ENCODE results near the gene OSMR. TPM values are rescaled to one million over a fixed set of nuclear protein-coding genes. Genes with fewer than 3 reads are reported as not detected.

OSMR gene
- total RNA-seq, 2 experiments from 2014 or later: 0.05 TPM; not detected in 1

DNA sequence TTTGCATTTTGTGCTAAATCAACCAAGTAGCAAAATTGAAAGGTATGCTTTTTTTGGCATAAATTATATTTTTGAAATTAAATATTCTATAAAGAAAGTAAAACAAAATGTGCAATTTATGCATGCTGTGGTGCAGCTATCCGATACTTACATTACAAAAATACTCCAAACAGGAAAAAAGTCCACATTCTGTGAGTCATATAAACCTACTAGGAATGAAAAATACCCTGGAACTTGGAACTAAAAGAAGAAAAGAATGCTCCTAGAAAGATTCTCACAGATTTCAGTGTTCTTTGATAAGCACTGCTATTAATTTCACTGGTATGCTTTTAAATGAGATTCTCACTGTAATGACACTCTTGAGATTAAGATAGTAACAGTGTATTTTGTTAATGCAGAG is 92.6 kb downstream of the OSMR start:
- POLR2A ChIA-PET: no interaction called here
- no peaks in the 10 kb centered on the region for H3K4me1 Mint-ChIP-seq (ENCODE audit: low read depth)
- no peaks in the 10 kb centered on the region for H3K9me3 Mint-ChIP-seq (ENCODE audit: insufficient read depth)
- no peaks in the 10 kb centered on the region for H3K27me3 Mint-ChIP-seq (ENCODE audit: low read depth)
- CTCF ChIA-PET: interaction anchor here (2.3 kb wide), 1 partner anchor 16 kb away, joined by 6 read pairs; no protein-coding TSS in a partner anchor
- H3K27ac Mint-ChIP-seq: no peak overlapping the region
- ATAC-seq: no peak
- no peak for DNase-seq
- H3K36me3 Mint-ChIP-seq (ENCODE audit: low read depth): peaks cover 28% of the 10 kb centered on the region
- H3K4me3 Mint-ChIP-seq: no peak overlapping the region

DNA sequence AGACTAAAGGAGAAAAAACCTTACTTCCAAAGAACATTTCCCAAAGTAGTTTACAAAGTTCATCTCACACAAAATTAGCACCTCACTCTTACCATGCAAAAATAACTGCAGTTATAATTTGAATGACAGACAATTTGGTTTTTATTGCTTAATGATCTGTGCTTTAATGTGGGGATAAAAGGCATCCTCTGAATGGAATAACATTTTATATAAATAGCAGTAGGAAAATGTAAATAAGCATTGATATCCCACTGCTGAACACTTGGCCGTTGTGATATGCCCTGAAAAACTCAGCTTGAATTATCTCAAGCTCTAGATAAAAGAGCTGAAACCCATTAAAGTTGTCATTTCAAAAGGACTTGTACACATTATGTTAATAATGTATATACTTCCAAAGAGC is 93.2 kb downstream of the OSMR start:
- Mint-ChIP-seq H3K36me3 (ENCODE audit: low read depth) (peaks cover 28% of the 10 kb centered on the region), H3K27ac (no peak overlapping the region), H3K4me3 (no peak overlapping the region), H3K27me3 (ENCODE audit: low read depth) (no peaks in the 10 kb centered on the region), H3K9me3 (ENCODE audit: insufficient read depth) (no peaks in the 10 kb centered on the region), H3K4me1 (ENCODE audit: low read depth) (no peaks in the 10 kb centered on the region)
- no peak for ATAC-seq
- ChIA-PET POLR2A (no interaction called here), CTCF (interaction anchor here (2.3 kb wide), 1 partner anchor 17 kb away, joined by 6 read pairs; no protein-coding TSS in a partner anchor)
- DNase-seq: no peak

DNA sequence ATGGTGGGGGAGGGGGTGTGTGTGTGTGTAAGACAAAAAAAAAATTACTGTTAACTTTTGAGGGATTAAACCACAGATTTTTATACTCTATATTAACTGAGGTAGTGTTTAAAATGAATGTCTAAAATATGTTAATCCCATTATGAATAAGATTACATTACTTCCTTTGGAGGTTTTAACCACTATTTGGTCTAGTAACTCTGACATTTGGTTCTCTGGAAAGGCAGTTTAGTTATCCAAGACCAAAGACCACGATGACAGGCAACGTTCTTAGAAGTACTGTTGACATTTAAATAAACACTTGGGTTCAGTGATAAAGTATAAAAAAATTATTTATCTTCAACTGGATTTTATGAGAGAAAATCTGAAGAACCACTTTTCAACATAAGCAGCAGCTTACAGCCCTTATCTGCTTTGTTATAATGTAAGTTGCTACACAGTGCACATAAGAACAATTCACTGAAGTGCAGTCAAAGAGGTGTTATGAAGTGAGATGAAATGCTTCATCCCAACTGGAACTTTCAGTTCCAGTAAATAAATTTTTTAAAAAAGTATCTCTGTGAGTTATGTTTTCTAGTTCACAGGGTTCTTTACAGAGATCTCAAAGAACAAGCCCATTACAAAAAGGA is 94.5 kb downstream of the OSMR start:
- ChIA-PET CTCF (no interaction called here), POLR2A (no interaction called here)
- DNase-seq: no peak
- no peaks in the 10 kb centered on the region for H3K27me3 Mint-ChIP-seq (ENCODE audit: low read depth)
- no peak overlapping the region for H3K27ac Mint-ChIP-seq
- ATAC-seq: no peak
- H3K36me3 Mint-ChIP-seq (ENCODE audit: low read depth): peaks cover 36% of the 10 kb centered on the region
- no peaks in the 10 kb centered on the region for H3K4me1 Mint-ChIP-seq (ENCODE audit: low read depth)
- no peak overlapping the region for H3K4me3 Mint-ChIP-seq
- no peaks in the 10 kb centered on the region for H3K9me3 Mint-ChIP-seq (ENCODE audit: insufficient read depth)

DNA sequence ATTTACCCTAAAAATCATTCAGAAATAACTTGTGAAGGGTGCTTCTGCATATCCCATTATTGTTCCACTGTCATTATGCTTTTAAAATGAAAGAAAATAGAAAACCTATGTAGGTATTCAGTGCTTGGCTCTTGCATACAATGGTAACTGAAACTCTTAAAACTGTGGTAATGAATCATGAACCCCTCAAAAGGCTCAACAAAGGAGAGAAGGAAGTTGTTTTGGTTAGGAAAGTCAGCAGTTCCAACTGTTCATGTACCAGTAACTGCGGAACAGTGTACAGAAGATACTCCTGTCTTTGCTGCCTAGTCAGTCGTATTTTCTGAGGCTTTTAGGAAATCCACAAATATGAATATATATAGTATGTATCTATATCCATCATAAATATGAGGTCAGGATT is 96.1 kb downstream of the OSMR start:
- POLR2A ChIA-PET: no interaction called here
- DNase-seq (no peak), ATAC-seq (no peak)
- Mint-ChIP-seq H3K4me3 (no peak overlapping the region), H3K4me1 (ENCODE audit: low read depth) (peaks cover 5% of the 10 kb centered on the region), H3K9me3 (ENCODE audit: insufficient read depth) (no peaks in the 10 kb centered on the region), H3K27me3 (ENCODE audit: low read depth) (no peaks in the 10 kb centered on the region), H3K27ac (no peak overlapping the region), H3K36me3 (ENCODE audit: low read depth) (peaks cover 38% of the 10 kb centered on the region)
- CTCF ChIA-PET: no interaction called here

DNA sequence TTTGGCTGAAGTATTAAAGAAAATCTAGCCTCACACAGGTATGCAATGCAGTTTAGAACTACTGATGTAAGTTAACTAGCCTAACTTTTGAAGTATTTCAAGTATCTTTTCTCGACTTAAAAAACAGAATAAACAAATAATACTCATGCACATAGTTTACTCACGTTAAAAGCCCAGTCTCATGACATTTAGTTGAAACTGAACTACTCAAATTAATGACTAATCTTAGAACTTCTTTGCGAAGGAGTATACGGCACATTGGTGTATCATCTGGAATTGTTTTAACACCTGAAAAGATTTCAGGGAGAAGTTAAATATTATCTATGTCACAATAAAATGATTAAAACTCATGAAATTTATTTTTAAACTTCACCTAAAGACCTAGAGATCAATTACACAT is 98.5 kb downstream of the OSMR start:
- no peak for ATAC-seq
- ChIA-PET POLR2A (no interaction called here), CTCF (interaction anchor here (2.1 kb wide), 1 partner anchor 137 kb away, joined by 5 read pairs; no protein-coding TSS in a partner anchor)
- no peaks in the 10 kb centered on the region for H3K9me3 Mint-ChIP-seq (ENCODE audit: insufficient read depth)
- H3K27me3 Mint-ChIP-seq (ENCODE audit: low read depth): no peaks in the 10 kb centered on the region
- peaks cover 38% of the 10 kb centered on the region for H3K36me3 Mint-ChIP-seq (ENCODE audit: low read depth)
- H3K4me3 Mint-ChIP-seq: no peak overlapping the region
- peaks cover 5% of the 10 kb centered on the region for H3K4me1 Mint-ChIP-seq (ENCODE audit: low read depth)
- no peak for DNase-seq
- no peak overlapping the region for H3K27ac Mint-ChIP-seq

DNA sequence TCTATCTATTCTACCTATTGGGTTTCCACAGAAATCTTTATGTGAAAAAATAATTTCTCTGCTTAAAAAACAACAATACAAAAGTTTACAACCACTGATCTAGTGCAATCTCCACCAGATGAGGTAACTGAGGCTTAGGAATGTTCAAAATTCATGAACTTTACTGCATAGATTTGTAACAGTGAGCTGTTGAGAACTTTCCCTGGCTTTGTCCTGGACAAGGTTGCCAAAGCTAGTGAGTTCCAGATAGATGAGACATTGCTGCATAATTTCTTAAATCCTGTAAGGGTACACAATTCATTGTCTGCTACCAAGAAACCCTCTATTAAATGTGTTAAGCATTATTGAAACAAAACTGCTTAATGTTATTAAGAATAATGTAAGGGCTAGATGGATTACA is 102.7 kb downstream of the OSMR start:
- Mint-ChIP-seq H3K9me3 (ENCODE audit: insufficient read depth) (no peaks in the 10 kb centered on the region), H3K36me3 (ENCODE audit: low read depth) (peaks cover 52% of the 10 kb centered on the region), H3K4me3 (no peak overlapping the region), H3K27me3 (ENCODE audit: low read depth) (no peaks in the 10 kb centered on the region), H3K27ac (no peak overlapping the region), H3K4me1 (ENCODE audit: low read depth) (peaks cover 5% of the 10 kb centered on the region)
- ChIA-PET CTCF (interaction anchor here (1.0 to 2.4 kb wide), 3 partner anchors 11 to 132 kb away, joined by 3 to 14 read pairs (median 3); no protein-coding TSS in a partner anchor), POLR2A (no interaction called here)
- DNase-seq (no peak), ATAC-seq (no peak)

DNA sequence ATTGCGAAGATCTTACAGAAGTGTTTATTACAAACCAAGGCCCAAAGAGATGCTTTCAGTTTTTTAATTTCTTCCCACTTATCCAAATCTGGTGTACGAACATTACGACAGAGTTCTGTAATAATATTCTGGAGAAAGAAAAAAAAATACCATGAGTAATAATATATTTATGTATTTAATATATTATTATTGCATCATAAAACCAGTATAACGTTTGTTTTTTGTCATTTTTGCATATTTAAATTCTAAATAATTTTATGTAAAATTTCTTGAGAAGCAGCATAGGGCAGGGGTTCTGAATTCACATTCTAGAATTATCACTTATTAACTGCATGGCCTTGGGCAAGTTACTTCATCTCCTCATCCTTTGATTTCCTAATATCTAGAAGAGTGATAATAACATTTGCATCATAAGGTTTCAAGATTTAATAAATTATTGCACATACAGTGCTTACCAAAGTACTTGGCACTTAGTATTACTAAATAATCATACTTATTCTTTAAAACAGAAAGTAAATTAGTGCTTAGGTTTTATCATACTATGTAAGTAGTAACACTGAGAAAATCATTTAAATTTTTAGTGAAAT is 107.7 kb downstream of the OSMR start:
- POLR2A ChIA-PET: no interaction called here
- CTCF ChIA-PET: no interaction called here
- Mint-ChIP-seq H3K4me1 (ENCODE audit: low read depth) (no peaks in the 10 kb centered on the region), H3K9me3 (ENCODE audit: insufficient read depth) (no peaks in the 10 kb centered on the region), H3K27me3 (ENCODE audit: low read depth) (no peaks in the 10 kb centered on the region), H3K4me3 (no peak overlapping the region), H3K36me3 (ENCODE audit: low read depth) (peaks cover 49% of the 10 kb centered on the region), H3K27ac (no peak overlapping the region)
- ATAC-seq (no peak), DNase-seq (no peak)

DNA sequence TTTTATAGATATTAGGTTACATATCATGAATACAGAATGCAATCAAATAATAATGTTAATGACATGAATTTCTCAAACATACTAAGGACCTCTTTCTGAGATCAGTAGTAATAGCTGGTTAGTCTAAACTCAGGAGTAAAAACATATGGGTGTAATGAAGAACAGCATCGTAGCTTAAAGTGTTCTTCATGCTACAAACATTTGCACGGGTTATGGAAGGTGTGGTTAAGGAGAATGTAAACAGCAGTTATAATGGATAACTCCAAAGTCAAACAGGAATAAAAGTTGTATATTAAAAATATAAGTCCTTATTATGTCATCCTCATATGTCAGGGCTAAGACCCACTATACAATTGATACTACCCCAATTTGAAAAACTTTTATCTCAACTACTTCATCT is 115.9 kb downstream of the OSMR start:
- no peaks in the 10 kb centered on the region for H3K27me3 Mint-ChIP-seq (ENCODE audit: low read depth)
- no peaks in the 10 kb centered on the region for H3K4me1 Mint-ChIP-seq (ENCODE audit: low read depth)
- H3K36me3 Mint-ChIP-seq (ENCODE audit: low read depth): peaks cover 31% of the 10 kb centered on the region
- no peaks in the 10 kb centered on the region for H3K9me3 Mint-ChIP-seq (ENCODE audit: insufficient read depth)
- H3K4me3 Mint-ChIP-seq: no peak overlapping the region
- no peak overlapping the region for H3K27ac Mint-ChIP-seq
- ChIA-PET POLR2A (no interaction called here), CTCF (interaction anchor here (0.9 to 2.7 kb wide), 3 partner anchors 10 to 120 kb away, joined by 3 to 9 read pairs (median 3); no protein-coding TSS in a partner anchor)
- ATAC-seq (no peak), DNase-seq (no peak)

DNA sequence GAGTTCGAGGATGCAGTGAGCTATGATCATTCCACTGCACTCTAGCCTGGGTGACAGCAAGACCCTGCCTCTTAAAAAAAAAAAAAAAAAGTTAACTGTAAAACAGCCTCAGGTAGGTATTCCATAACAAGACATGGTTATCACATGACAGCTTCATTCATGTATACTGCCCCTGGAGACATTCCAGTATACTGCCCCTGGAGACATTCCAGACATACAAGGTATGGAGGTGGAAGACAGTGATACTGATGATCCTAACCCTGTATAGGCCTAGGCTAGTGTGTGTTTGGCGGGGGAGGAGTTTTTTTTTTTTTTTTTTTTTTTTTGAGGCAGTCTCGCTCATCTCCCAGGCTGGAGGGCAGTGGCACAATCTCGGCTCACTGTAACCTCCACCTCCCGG is 122.9 kb downstream of the OSMR start:
- H3K4me3 Mint-ChIP-seq: no peak overlapping the region
- no peaks in the 10 kb centered on the region for H3K9me3 Mint-ChIP-seq (ENCODE audit: insufficient read depth)
- H3K4me1 Mint-ChIP-seq (ENCODE audit: low read depth): no peaks in the 10 kb centered on the region
- H3K27ac Mint-ChIP-seq: no peak overlapping the region
- H3K27me3 Mint-ChIP-seq (ENCODE audit: low read depth): no peaks in the 10 kb centered on the region
- ChIA-PET POLR2A (no interaction called here), CTCF (no interaction called here)
- ATAC-seq (no peak), DNase-seq (no peak)
- H3K36me3 Mint-ChIP-seq (ENCODE audit: low read depth): peaks cover 29% of the 10 kb centered on the region

DNA sequence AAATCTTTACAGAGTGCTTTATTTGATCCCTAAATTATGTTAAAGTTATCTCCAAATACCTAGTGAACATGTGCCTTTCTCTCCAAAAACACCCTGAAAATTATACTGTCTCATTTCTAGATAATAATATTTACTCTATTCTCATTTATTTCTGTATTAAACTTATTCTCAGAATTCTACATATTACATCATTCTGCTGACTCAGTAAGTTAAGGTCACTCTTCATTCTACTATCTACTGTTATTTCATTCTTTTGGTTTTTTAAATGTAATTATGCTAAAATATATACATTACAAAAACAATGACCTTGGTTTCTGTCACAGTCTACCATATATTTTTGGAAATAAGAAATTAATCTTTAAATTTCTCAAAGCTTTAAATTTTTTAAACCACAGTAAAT is 132.2 kb downstream of the OSMR start:
- ChIA-PET POLR2A (no interaction called here), CTCF (no interaction called here)
- Mint-ChIP-seq H3K27me3 (ENCODE audit: low read depth) (no peaks in the 10 kb centered on the region), H3K27ac (no peak overlapping the region), H3K4me1 (ENCODE audit: low read depth) (peaks cover 7% of the 10 kb centered on the region), H3K9me3 (ENCODE audit: insufficient read depth) (no peaks in the 10 kb centered on the region), H3K4me3 (no peak overlapping the region), H3K36me3 (ENCODE audit: low read depth) (peaks cover 30% of the 10 kb centered on the region)
- no peak for ATAC-seq
- DNase-seq: no peak

DNA sequence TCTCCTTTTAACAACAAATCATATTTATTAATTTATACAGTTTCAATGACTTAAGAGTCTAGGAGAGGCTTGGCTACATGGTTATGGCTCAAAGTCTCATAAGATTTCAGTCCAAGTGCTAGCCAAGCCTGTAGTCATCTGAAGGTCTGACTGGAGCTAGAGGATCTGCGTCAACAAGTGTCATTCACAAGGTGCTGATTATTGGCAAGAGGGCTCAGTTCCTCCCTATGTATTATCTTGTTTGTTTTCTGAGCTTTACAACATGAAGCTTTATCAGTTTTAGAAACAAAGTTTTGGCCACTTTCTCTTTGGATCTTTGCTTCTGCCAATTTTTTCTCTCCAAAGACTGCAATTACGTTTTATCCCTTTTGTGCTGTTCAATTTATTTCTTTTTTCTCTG is 133.7 kb downstream of the OSMR start:
- POLR2A ChIA-PET: no interaction called here
- CTCF ChIA-PET: interaction anchor here (1.0 kb wide), 1 partner anchor 101 kb away, joined by 3 read pairs; no protein-coding TSS in a partner anchor
- Mint-ChIP-seq H3K27me3 (ENCODE audit: low read depth) (no peaks in the 10 kb centered on the region), H3K36me3 (ENCODE audit: low read depth) (peaks cover 22% of the 10 kb centered on the region), H3K27ac (no peak overlapping the region), H3K4me3 (no peak overlapping the region), H3K9me3 (ENCODE audit: insufficient read depth) (no peaks in the 10 kb centered on the region), H3K4me1 (ENCODE audit: low read depth) (peaks cover 7% of the 10 kb centered on the region)
- ATAC-seq (no peak), DNase-seq (no peak)
